ENCODE data around the gene PNPLA8. TPM values are rescaled to one million over a fixed set of nuclear protein-coding genes. Genes with fewer than 3 reads are reported as not detected.

The PNPLA8 gene
- total RNA-seq, 2 donors from 2014 or later, result 25.8 to 27.3 TPM

DNA sequence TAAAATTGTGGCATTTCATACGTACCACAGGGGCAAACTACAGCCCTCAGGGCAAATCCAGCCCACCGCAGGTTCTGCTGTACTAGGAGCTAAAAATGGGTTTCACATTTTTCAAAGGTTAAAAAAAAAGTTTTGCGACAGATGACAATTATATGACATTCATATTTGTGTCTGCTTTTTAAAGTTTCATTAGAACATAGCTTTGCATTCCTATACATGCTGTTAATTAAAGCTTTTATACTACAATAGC lies 758 bp upstream of the PNPLA8 start:
- H3K36me3 ChIP-seq, result no peaks in the 10 kb centered on the region
- WGBS, result 6% methylated on average over 3 of the region's 3 CpGs

DNA sequence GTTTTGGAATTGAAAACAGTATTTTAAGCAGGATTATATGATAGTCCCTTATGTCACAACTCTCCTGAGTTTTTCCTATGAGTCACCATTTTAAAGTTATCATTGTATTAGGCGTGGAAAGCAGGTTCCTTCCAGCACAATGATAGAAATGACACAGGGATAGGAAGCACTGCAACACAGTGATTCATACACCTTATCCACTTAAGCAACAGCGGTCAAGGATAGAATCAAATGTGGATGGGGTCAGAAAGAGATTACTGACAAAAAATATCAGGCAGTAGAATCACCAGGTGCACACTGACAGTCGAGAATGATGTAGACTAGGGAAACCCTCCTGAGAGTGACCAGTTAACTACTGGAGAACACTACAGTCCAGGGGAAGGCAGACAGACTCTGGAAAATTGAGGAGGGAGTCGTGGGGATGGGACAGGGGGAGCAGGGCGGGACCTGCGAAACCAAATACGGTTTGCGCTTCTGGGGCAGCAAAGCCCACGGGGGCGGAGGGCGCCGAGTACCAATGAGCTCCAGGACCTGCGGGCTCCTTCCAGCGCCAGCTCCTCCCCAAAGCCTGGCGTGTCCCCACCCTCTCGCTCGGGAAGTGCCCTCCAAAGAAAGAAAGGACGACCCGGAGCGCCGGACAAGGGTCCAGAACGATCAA lies 479 bp downstream of the PNPLA8 start:
- H3K4me1 ChIP-seq (replicated peaks), result no peaks in the 10 kb centered on the region
- no peaks in the 10 kb centered on the region for H3K36me3 ChIP-seq
- WGBS, result 1% methylated on average over 15 of the region's 22 CpGs
- H3K4me3 ChIP-seq, result peak overlapping the region; percentile 51 to 74
- intact Hi-C loops (cut with DNase I), result no loop called here
- H3K27me3 ChIP-seq (replicated peaks; ENCODE audit: insufficient read depth), result no peaks in the 10 kb centered on the region
- H3K27ac ChIP-seq, result peak overlapping the region; percentile 94 to 97
- TF ChIP-seq POLR2AphosphoS5 (IDR thresholded peaks at IDR 0.05) (no peak), POLR2A (IDR thresholded peaks at IDR 0.05) (no peak)
- TF ChIP-seq, protein P1, sequence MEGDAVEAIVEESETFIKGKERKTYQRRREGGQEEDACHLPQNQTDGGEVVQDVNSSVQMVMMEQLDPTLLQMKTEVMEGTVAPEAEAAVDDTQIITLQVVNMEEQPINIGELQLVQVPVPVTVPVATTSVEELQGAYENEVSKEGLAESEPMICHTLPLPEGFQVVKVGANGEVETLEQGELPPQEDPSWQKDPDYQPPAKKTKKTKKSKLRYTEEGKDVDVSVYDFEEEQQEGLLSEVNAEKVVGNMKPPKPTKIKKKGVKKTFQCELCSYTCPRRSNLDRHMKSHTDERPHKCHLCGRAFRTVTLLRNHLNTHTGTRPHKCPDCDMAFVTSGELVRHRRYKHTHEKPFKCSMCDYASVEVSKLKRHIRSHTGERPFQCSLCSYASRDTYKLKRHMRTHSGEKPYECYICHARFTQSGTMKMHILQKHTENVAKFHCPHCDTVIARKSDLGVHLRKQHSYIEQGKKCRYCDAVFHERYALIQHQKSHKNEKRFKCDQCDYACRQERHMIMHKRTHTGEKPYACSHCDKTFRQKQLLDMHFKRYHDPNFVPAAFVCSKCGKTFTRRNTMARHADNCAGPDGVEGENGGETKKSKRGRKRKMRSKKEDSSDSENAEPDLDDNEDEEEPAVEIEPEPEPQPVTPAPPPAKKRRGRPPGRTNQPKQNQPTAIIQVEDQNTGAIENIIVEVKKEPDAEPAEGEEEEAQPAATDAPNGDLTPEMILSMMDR (IDR thresholded peaks at IDR 0.05), result peak in 2 of 4 experiments; percentile 10 to 34
- no peak for DNase-seq (ENCODE audit: low spot score)
- H3K9me3 ChIP-seq, result no peaks in the 10 kb centered on the region

More for the DNA sequence above, 758 bp upstream of the PNPLA8 start:
- peak overlapping the region; percentile 94 to 97 for H3K27ac ChIP-seq
- DNase-seq (ENCODE audit: low spot score), result no peak
- intact Hi-C loops (cut with DNase I), result loop anchor here (2.0 kb wide), 1 partner anchor 42 kb away; the partner anchor contains the start of genes DNAJB9 and THAP5
- H3K27me3 ChIP-seq (replicated peaks; ENCODE audit: insufficient read depth), result no peaks in the 10 kb centered on the region
- H3K4me1 ChIP-seq (replicated peaks), result no peaks in the 10 kb centered on the region
- TF ChIP-seq POLR2A (IDR thresholded peaks at IDR 0.05), result no peak
- TF ChIP-seq, protein P1 (IDR thresholded peaks at IDR 0.05), result no peak
- TF ChIP-seq POLR2AphosphoS5 (IDR thresholded peaks at IDR 0.05), result no peak
- H3K9me3 ChIP-seq, result no peaks in the 10 kb centered on the region
- peak overlapping the region; percentile 51 to 74 for H3K4me3 ChIP-seq

DNA sequence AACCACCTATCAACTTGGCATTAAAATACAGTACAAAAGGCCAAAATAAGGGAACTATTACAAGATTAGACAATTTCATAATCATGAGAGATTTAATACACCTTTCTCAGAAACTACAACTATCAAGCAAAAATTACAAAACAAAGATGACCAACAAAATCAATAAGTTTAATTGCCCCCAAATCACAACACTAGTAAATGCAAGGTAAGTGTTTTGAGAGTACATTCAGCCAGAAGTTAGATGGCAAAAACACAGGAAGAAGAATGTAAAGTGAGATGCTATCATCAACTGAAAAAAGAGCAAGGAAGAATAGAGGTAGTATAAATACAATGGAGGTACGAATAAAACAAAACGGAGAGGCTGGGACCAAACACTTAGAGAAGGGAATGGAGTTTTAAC lies 3.2 kb downstream of the PNPLA8 start:
- H3K4me3 ChIP-seq, result no peak overlapping the region
- H3K36me3 ChIP-seq, result peaks cover 0 to 5% of the 10 kb centered on the region in 2 donors
- no peak overlapping the region for H3K27ac ChIP-seq
- no peaks in the 10 kb centered on the region for H3K27me3 ChIP-seq (replicated peaks; ENCODE audit: insufficient read depth)
- intact Hi-C loops (cut with DNase I), result no loop called here
- no peaks in the 10 kb centered on the region for H3K9me3 ChIP-seq
- TF ChIP-seq POLR2A (IDR thresholded peaks at IDR 0.05) (no peak), POLR2AphosphoS5 (IDR thresholded peaks at IDR 0.05) (no peak)
- TF ChIP-seq, protein P1 (IDR thresholded peaks at IDR 0.05), result no peak
- H3K4me1 ChIP-seq (replicated peaks), result no peaks in the 10 kb centered on the region
- DNase-seq (ENCODE audit: low spot score), result no peak
- 60% methylated on average over 2 of the region's 2 CpGs for WGBS

DNA sequence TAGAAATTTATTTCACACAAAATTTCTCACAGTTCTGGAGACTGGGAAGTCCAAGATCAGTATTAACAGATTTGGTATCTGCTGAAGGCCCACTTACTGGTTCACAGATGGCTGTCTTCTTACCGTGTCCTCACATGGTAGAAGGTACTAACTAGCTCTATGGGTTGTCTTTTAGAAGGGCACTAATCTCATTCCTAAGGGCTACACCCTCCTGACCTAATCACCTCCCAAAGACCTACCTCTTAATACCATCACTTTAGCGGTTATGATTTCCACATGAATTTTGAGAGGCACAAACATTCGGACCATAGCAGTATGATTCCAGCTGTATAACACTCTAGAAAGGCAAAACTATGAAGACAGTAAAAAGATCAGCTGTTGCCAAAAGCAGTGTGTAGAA lies 8.0 kb downstream of the PNPLA8 start:
- 96% methylated on average over 3 of the region's 3 CpGs for WGBS
- Histone ChIP-seq H3K4me3 (no peak overlapping the region), H3K27ac (no peak overlapping the region), H3K9me3 (no peaks in the 10 kb centered on the region), H3K27me3 (replicated peaks; ENCODE audit: insufficient read depth) (no peaks in the 10 kb centered on the region), H3K36me3 (peaks cover 0 to 8% of the 10 kb centered on the region in 2 donors), H3K4me1 (replicated peaks) (no peaks in the 10 kb centered on the region)
- TF ChIP-seq POLR2A (IDR thresholded peaks at IDR 0.05), result no peak
- no peak for TF ChIP-seq POLR2AphosphoS5 (IDR thresholded peaks at IDR 0.05)
- TF ChIP-seq, protein P1 (IDR thresholded peaks at IDR 0.05), result no peak
- DNase-seq (ENCODE audit: low spot score), result no peak
- intact Hi-C loops (cut with DNase I), result no loop called here

DNA sequence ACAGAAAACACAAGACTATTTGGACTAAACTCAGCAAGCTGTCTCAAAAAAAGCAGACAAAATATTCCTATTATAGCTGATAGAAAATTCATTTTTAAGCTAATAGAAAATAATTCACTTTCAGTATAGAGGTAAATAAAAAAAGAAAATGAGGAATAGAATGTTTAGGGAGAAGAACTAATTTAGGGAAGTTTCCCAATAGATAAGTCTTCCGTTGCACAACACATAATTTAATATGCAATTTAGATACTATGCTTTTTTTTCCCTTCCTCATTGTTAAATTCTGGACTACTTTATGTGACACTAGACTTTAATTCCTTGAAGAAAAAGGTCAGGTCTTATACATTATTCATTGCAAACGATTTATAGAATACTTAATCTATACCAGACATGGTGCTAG lies 10.3 kb downstream of the PNPLA8 start:
- TF ChIP-seq POLR2AphosphoS5 (IDR thresholded peaks at IDR 0.05) (no peak), POLR2A (IDR thresholded peaks at IDR 0.05) (no peak)
- TF ChIP-seq, protein P1 (IDR thresholded peaks at IDR 0.05), result no peak
- H3K36me3 ChIP-seq, result peaks cover 0 to 8% of the 10 kb centered on the region in 2 donors
- no peaks in the 10 kb centered on the region for H3K9me3 ChIP-seq
- H3K27me3 ChIP-seq (replicated peaks; ENCODE audit: insufficient read depth), result no peaks in the 10 kb centered on the region
- H3K4me1 ChIP-seq (replicated peaks), result no peaks in the 10 kb centered on the region
- intact Hi-C loops (cut with DNase I), result no loop called here
- 92% methylated on average over 2 of the region's 2 CpGs for WGBS
- H3K4me3 ChIP-seq, result no peak overlapping the region
- H3K27ac ChIP-seq, result no peak overlapping the region
- no peak for DNase-seq (ENCODE audit: low spot score)
